NCI-H2029 treated with DMSO at 0.1 percent for 48 hours (cell line): ENCODE data around the gene RAN.
"Not testable (repeated sequence)": the region's sequence is repeated elsewhere in the genome, so short reads cannot be mapped to it uniquely, and the experiment has no call there.

ENCODE experiments used
- DNase-seq: peaks from one replicate; lab custom pipeline; 2025; lab: John Stamatoyannopoulos, UW

The RAN gene

GRCh38 chr12:130849561-130850417 lies 22.1 kb upstream of the RAN start:
- no peak for DNase-seq

- no peak for DNase-seq
Measured at GRCh38 chr12:130850418-130851021, 21.3 kb upstream of the RAN start.

GRCh38 chr12:130856088-130856487 lies 15.8 kb upstream of the RAN start:
- no peak for DNase-seq

GRCh38 chr12:130858084-130858483 lies 13.8 kb upstream of the RAN start:
- DNase-seq = no peak

GRCh38 chr12:130859161-130859560 lies 12.7 kb upstream of the RAN start:
- DNase-seq = no peak

GRCh38 chr12:130860311-130860710 lies 11.6 kb upstream of the RAN start:
- DNase-seq = no peak

- DNase-seq = no peak
Measured at GRCh38 chr12:130862161-130862560, 9.7 kb upstream of the RAN start.

- DNase-seq = not testable (repeated sequence)
Measured at GRCh38 chr12:130862771-130863170, 9.1 kb upstream of the RAN start.

GRCh38 chr12:130863298-130863697 lies 8.6 kb upstream of the RAN start:
- DNase-seq = no peak

GRCh38 chr12:130868412-130868811 lies 3.5 kb upstream of the RAN start:
- no peak for DNase-seq

- no peak for DNase-seq
Measured at GRCh38 chr12:130870442-130871285, 1.2 kb upstream of the RAN start.

- no peak for DNase-seq
Measured at GRCh38 chr12:130872179-130873096, 572 bp downstream of the RAN start.

GRCh38 chr12:130873106-130873795 lies 1.4 kb downstream of the RAN start:
- DNase-seq = no peak

GRCh38 chr12:130873825-130874224 lies 2.0 kb downstream of the RAN start:
- DNase-seq = no peak

- DNase-seq = no peak
Measured at GRCh38 chr12:130874696-130875095, 2.8 kb downstream of the RAN start.

- no peak for DNase-seq
Measured at GRCh38 chr12:130875193-130875592, 3.3 kb downstream of the RAN start.

- not testable (repeated sequence) for DNase-seq
Measured at GRCh38 chr12:130875708-130876107, 3.8 kb downstream of the RAN start.

- no peak for DNase-seq
Measured at GRCh38 chr12:130876297-130876696, 4.4 kb downstream of the RAN start.

- no peak for DNase-seq
Measured at GRCh38 chr12:130876758-130877157, 4.9 kb downstream of the RAN start.

GRCh38 chr12:130877333-130877732 lies 5.5 kb downstream of the RAN start:
- DNase-seq = no peak
